Activated T-cell treated with anti-CD3 and anti-CD28 coated beads, Interleukin-2, amount 50 U/mL, for 72 hours (primary cell): Measurements from ENCODE around the gene DDIT4L. TPM values are rescaled to one million over a fixed set of nuclear protein-coding genes. Genes with fewer than 3 reads are reported as not detected.
"Not testable (repeated sequence)": the region's sequence is repeated elsewhere in the genome, so short reads cannot be mapped to it uniquely, and the experiment has no call there.

Source experiments
- ATAC-seq, 2 donors: fragments of 150-1000 bp; cut with Tn5 transposase; replicated peaks in 1 of 2; 2 replicates each; pipeline ENCODE4 v1.10.0; 2021; ENCODE audit warnings: moderate library complexity in 2 of 2, mild to moderate bottlenecking in 1 of 2
- DNase-seq, 2 donors: peaks; one replicate each; pipeline ENCODE4 v3.0.0; 2021 to 2022; ENCODE audit warnings: mixed read lengths in 1 of 2
- H3K27ac Mint-ChIP-seq: one replicate; pipeline ENCODE4 v1.8.0; 2022; ENCODE audit warnings: mild to moderate bottlenecking, moderate library complexity, mixed read lengths
- H3K27me3 Mint-ChIP-seq: one replicate; pipeline ENCODE4 v1.8.0; 2022; ENCODE audit warnings: low read depth, mixed read lengths
- H3K36me3 Mint-ChIP-seq, 2 donors: one replicate each; pipeline ENCODE4 v1.8.0; 2022; ENCODE audit warnings: mixed read lengths in 2 of 2, mild to moderate bottlenecking in 1 of 2; ENCODE audit not compliant: insufficient read depth in 2 of 2
- H3K4me1 Mint-ChIP-seq: one replicate; pipeline ENCODE4 v1.8.0; 2022; ENCODE audit warnings: low read depth, mixed read lengths
- H3K4me3 Mint-ChIP-seq, 2 donors: one replicate each; pipeline ENCODE4 v1.8.0; 2022; ENCODE audit warnings: mild to moderate bottlenecking in 2 of 2, mixed read lengths in 2 of 2, moderate library complexity in 2 of 2
- H3K9me3 Mint-ChIP-seq, 2 donors: one replicate each; pipeline ENCODE4 v1.8.0; 2022; ENCODE audit warnings: mixed read lengths in 2 of 2
- total RNA-seq, 2 donors: library from RNA; stranded (reverse); gene quantifications; one replicate each; pipeline ENCODE4 v1.2.3, GENCODE V29; 2022

DDIT4L gene
- under 1 TPM; 0.72 to 0.90 TPM for total RNA-seq

DNA sequence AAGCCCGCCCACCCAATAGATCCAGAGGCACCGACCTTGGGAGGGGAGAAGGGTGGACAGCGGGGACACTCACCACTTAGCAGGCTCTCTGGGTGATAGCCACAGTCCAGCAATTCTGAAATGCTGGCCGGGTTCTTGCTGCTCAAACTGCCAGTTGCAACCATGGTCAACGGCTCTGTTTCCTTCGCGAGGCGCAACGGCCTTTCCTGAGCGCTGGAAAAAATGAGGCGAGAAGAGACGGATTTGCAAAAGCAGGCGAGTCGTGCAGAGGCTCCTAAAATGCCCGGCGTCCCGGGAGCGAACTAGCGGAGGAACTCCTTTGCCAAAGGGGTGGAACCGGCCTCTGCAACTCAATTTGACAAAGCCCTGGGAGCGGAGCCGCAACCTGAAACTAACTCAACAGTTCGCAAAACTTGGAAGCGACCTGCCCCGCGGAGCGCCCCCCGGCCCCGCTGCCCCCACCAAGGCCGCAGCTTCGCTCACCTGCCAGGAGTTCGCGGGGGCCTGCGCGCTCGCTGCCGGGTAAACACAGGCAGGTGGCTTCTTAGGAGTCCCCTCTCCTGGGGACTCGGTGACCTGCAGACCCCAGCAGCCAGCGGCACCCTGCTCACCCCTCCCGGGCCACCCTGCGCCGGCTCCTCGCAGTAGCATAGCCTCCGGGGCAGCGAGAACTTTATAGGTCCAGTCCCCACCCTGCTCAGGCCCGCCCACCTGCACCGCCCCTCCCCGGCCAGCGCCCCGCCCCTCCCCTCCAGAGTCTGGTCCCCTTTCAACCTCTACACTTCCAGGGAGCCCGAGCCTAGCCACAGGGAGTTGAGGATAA lies at the start of gene DDIT4L:
Gene DDIT4L (minus strand): TSS at position 649 of the 823 bp plus-strand sequence. CDS start 485 bp downstream, at position 164.
- no peaks in the 10 kb centered on the region for H3K9me3 Mint-ChIP-seq
- H3K4me3 Mint-ChIP-seq: peak within 1 kb of the TSS; percentile 79 to 89
- DNase-seq: peak in 1 of 2 donors; percentile 27
- no peak within 1 kb of the TSS for H3K27ac Mint-ChIP-seq
- peaks cover 20% of the 10 kb centered on the region for H3K4me1 Mint-ChIP-seq
- ATAC-seq: peak; percentile 83 to 85
- no peaks in the 10 kb centered on the region for H3K36me3 Mint-ChIP-seq
- H3K27me3 Mint-ChIP-seq: peaks cover 65% of the 10 kb centered on the region

GRCh38 chr4:100240008-100240407 lies 49.7 kb upstream of the DDIT4L start:
- Mint-ChIP-seq H3K4me3 (peak overlapping the region in 1 of 2 donors; percentile 41), H3K27ac (no peak overlapping the region), H3K9me3 (peaks cover 2 to 4% of the 10 kb centered on the region in 2 donors), H3K27me3 (peaks cover 6% of the 10 kb centered on the region), H3K36me3 (no peaks in the 10 kb centered on the region), H3K4me1 (no peaks in the 10 kb centered on the region)
- no peak for ATAC-seq
- DNase-seq: no peak

- Mint-ChIP-seq H3K27me3 (no peaks in the 10 kb centered on the region), H3K4me3 (no peak overlapping the region), H3K27ac (no peak overlapping the region), H3K36me3 (peaks cover 9 to 11% of the 10 kb centered on the region in 2 donors), H3K4me1 (no peaks in the 10 kb centered on the region), H3K9me3 (peaks cover 6 to 19% of the 10 kb centered on the region in 2 donors)
- ATAC-seq (no peak), DNase-seq (no peak)
Observed at GRCh38 chr4:100224721-100225120, 34.5 kb upstream of the DDIT4L start.

- H3K27me3 Mint-ChIP-seq: no peaks in the 10 kb centered on the region
Observed at GRCh38 chr4:100224160-100224559, 33.9 kb upstream of the DDIT4L start.

DNA sequence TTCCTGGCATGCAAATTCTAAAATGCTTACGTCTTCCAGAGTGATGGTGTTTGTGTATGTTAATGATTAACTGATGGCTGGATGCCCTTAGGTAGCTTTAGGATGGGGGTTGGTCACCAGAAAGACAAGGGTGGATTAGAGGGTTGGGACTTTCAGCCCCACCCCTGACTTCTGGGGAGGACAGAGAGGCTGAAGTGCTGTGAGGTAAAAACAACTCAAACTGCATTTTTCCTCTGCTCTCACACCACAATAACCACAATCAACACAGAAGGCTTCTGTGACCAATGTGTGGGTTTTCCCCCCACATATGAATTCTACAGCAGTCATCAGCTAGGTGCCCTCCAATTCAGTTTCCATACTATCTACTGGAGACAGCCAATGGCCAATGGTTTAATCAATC lies 18.7 kb upstream of the DDIT4L start:
- DNase-seq (no peak), ATAC-seq (peak; percentile 68 to 82)
- Mint-ChIP-seq H3K4me1 (peaks cover 6% of the 10 kb centered on the region), H3K36me3 (no peaks in the 10 kb centered on the region), H3K9me3 (no peaks in the 10 kb centered on the region), H3K4me3 (no peak overlapping the region), H3K27ac (no peak overlapping the region), H3K27me3 (peaks cover 21% of the 10 kb centered on the region)

More at GRCh38 chr4:100224160-100224559, 33.9 kb upstream of the DDIT4L start:
- Mint-ChIP-seq H3K27ac (no peak overlapping the region), H3K9me3 (peaks cover 6 to 15% of the 10 kb centered on the region in 2 donors), H3K36me3 (peaks cover 7 to 9% of the 10 kb centered on the region in 2 donors), H3K4me3 (no peak overlapping the region), H3K4me1 (no peaks in the 10 kb centered on the region)
- DNase-seq (no peak), ATAC-seq (no peak)

DNA sequence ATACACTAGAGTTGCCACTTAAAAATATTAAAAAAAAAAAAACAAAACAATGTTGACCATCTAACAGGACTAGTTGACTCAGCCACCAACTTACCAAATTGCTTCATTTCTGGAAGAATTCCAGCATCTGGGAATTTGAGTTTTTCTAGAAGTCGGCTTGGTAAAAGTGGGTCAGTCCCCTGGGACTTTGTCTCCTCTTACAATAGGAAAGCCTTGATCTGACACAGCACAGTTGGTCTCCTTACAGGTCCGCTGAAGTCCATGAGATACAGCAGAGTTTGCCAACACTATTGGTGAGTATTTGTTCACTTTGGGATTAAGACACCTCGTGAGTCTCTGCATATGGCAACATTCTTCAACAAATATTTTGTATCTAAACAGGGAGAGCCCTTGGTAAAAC lies 18.2 kb upstream of the DDIT4L start:
- Mint-ChIP-seq H3K9me3 (no peaks in the 10 kb centered on the region), H3K27ac (no peak overlapping the region), H3K36me3 (no peaks in the 10 kb centered on the region), H3K4me3 (no peak overlapping the region), H3K27me3 (peaks cover 21% of the 10 kb centered on the region), H3K4me1 (peaks cover 6% of the 10 kb centered on the region)
- no peak for ATAC-seq
- DNase-seq: no peak

- H3K9me3 Mint-ChIP-seq: no peaks in the 10 kb centered on the region
- DNase-seq (no peak), ATAC-seq (peak in 1 of 2 donors; percentile 35)
- H3K27me3 Mint-ChIP-seq: peaks cover 21% of the 10 kb centered on the region
- no peak overlapping the region for H3K27ac Mint-ChIP-seq
- no peaks in the 10 kb centered on the region for H3K36me3 Mint-ChIP-seq
- no peak overlapping the region for H3K4me3 Mint-ChIP-seq
- H3K4me1 Mint-ChIP-seq: peaks cover 6% of the 10 kb centered on the region
Observed at GRCh38 chr4:100206850-100207249, 16.6 kb upstream of the DDIT4L start.

GRCh38 chr4:100198061-100198460 lies 7.8 kb upstream of the DDIT4L start:
- H3K36me3 Mint-ChIP-seq: no peaks in the 10 kb centered on the region
- no peak for ATAC-seq
- no peak for DNase-seq
- H3K27me3 Mint-ChIP-seq: peaks cover 14% of the 10 kb centered on the region
- H3K27ac Mint-ChIP-seq: no peak overlapping the region
- H3K4me3 Mint-ChIP-seq: no peak overlapping the region
- no peaks in the 10 kb centered on the region for H3K9me3 Mint-ChIP-seq
- no peaks in the 10 kb centered on the region for H3K4me1 Mint-ChIP-seq

- not testable (repeated sequence) for H3K4me3 Mint-ChIP-seq, H3K9me3 Mint-ChIP-seq, ATAC-seq, H3K36me3 Mint-ChIP-seq, H3K27ac Mint-ChIP-seq, DNase-seq, H3K4me1 Mint-ChIP-seq
- H3K27me3 Mint-ChIP-seq: peaks cover 18% of the 10 kb centered on the region
Observed at GRCh38 chr4:100196388-100197071, 6.3 kb upstream of the DDIT4L start.

DNA sequence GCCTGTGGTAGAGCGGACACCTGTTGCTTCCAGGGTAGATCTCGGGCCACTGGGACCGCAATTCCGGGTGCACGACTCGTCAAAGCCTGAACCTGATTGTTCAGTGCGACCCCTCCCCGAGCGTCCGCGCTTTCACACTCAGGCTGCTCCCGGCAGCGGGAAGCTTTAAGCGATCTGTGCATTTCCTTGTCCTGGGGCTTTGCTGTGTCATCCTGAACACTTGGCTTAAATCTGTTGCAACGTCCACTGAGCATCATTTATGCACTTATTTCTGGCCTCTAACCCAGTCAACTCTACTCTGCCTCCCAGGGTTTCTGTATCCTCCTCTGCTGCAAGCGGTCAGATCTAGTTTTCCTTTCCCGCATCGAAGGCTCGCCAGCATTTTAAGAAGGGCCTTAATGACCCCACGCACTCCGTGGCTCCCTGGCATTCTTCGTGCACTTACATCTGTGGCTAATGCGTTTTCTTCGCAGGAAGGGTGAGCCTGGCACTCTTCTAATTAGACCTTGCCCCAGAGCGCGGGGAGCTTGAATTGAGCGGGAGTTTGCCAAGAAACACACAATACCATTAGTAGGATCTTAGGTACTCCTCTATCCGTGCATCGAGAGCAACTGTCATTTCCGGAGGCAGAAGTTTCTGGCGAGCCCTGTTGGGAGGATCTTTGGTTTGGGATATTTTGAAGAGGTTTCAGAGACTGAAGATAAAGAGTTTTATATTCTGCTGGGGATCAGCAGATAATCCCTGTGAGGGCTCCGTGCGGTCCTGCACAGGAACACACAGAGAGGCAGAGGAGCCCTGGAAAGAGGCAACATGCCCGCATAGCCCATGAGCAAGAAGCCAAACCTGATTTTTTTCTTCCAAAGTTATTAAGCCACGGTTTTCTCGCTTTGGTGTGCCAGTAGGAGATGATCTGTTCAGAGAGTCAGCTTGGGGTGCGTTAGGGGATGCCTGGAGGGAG lies 654 bp upstream of the DDIT4L start:
- H3K4me3 Mint-ChIP-seq: peak overlapping the region; percentile 79 to 89
- ATAC-seq (peak; percentile 27 to 33), DNase-seq (no peak)
- H3K27ac Mint-ChIP-seq: no peak overlapping the region
- H3K27me3 Mint-ChIP-seq: peaks cover 67% of the 10 kb centered on the region
- no peaks in the 10 kb centered on the region for H3K9me3 Mint-ChIP-seq
- H3K36me3 Mint-ChIP-seq: no peaks in the 10 kb centered on the region
- peaks cover 20% of the 10 kb centered on the region for H3K4me1 Mint-ChIP-seq

DNA sequence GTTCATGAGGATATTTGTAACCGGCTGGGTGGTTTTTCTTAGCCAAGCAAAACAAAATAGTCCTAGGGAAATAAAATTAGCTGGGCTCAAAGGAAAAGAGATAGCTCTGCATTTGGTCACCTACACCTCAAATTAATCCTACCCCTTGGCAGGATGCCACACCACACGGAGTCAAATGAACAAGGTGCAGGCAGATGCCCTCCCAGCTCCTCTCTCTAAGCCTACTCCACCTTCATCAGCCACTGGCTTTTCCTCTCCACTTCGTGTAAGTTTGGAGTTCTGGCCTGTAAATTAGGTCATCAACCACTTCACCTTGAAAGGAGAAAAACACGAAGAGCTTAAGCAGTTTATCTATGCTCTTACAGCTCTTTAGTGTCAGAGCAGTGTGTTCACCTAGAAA lies 1.4 kb downstream of the DDIT4L start:
- DNase-seq (no peak), ATAC-seq (no peak)
- Mint-ChIP-seq H3K4me1 (peaks cover 20% of the 10 kb centered on the region), H3K4me3 (peak overlapping the region; percentile 79 to 89), H3K9me3 (no peaks in the 10 kb centered on the region), H3K27ac (no peak overlapping the region), H3K27me3 (peaks cover 61% of the 10 kb centered on the region), H3K36me3 (no peaks in the 10 kb centered on the region)

DNA sequence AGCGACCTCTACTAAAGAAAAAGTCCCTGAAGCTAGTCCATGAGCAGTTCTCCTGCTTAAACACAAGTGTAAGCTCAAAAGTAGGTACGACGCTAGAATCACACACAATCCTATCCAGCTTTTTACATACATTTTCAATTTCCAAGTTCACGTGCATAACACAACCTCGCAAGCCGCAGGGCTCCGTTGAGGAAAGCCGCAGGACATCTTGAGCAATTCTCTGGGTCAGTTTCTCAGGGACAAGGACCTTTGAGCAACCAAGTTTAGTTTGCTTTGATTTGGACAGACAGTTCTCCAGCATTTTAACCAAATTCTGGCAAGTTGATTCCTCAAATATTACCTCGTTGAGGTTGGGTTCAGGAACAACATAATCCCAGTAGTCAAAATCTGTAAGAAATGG lies 2.5 kb downstream of the DDIT4L start:
- H3K27me3 Mint-ChIP-seq: peaks cover 61% of the 10 kb centered on the region
- DNase-seq (no peak), ATAC-seq (no peak)
- H3K9me3 Mint-ChIP-seq: no peaks in the 10 kb centered on the region
- no peak overlapping the region for H3K4me3 Mint-ChIP-seq
- peaks cover 20% of the 10 kb centered on the region for H3K4me1 Mint-ChIP-seq
- no peaks in the 10 kb centered on the region for H3K36me3 Mint-ChIP-seq
- H3K27ac Mint-ChIP-seq: no peak overlapping the region
